Hypothalamus (tissue), 51 donors: ENCODE results near the gene KLF11.
A peak's percentile ranks its signal among the peaks of the same experiment; 100 is the strongest.
"Not testable (repeated sequence)": the region's sequence is repeated elsewhere in the genome, so short reads cannot be mapped to it uniquely, and the experiment has no call there.

Source experiments
- DNase-seq, 51 donors: peaks; one replicate each; lab custom pipeline; 2025; lab: John Stamatoyannopoulos, UW

KLF11 gene

GRCh38 chr2:10009271-10009810 is 34.0 kb upstream of the KLF11 start:
- no peak for DNase-seq

- DNase-seq = peak in 23 of 51 donors; percentile 9 to 62 (median 34)
Observed at GRCh38 chr2:10009811-10010781, 33.3 kb upstream of the KLF11 start.

DNA sequence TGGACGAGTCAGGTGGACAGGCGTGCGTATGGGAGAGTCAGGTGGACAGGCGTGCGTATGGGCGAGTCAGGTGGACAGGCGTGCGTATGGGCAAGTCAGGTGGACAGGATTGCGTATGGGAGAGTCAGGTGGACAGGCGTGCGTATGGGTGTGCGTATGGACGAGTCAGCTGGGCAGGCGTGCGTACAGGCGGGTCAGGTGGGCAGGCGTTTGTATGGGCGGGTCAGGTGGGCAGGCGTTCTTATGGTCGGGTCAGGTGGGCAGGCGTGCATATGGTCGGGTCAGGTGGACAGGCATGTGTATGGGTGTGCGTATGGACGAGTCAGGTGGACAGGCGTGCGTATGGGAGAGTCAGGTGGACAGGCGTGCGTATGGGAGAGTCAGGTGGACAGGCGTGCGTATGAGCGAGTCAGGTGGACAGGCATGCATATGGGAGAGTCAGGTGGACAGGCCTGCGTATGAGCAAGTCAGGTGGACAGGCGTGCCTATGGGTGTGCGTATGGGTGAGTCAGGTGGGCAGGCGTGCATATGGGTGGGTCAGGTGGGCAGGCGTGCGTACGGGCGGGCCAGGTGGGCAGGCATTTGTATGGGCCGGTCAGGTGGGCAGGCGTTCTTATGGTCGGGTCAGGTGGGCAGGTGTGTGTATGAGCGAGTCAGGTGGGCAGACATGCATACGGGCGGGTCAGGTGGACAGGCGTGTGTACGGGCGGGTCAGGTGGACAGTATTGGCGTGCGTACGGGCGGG is 32.3 kb upstream of the KLF11 start:
- DNase-seq = not testable (repeated sequence)

DNA sequence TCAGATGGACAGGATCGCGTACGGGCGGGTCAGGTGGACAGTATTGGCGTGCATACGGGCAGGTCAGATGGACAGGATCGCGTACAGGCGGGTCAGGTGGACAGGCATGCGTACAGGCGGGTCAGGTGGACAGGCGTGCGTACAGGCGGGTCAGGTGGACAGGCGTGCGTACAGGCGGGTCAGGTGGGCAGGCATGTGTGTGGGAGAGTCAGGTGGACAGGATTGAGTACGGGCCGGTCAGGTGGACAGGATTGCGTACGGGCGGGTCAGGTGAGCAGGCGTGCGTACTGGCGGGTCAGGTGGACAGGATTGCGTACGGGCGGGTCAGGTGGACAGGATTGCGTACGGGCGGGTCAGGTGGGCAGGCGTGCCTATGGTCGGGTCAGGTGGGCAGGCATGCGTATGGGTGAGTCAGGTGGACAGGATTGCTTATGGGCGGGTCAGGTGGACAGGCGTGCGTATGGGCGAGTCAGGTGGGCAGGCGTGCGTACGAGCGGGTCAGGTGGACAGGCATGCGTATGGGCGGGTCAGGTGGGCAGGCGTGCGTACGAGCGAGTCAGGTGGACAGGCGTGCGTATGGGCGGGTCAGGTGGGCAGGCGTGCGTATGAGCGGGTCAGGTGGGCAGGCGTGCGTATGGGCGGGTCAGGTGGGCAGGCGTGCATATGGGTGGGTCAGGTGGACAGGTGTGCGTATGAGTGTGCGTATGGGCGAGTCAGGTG is 31.6 kb upstream of the KLF11 start:
- DNase-seq = not testable (repeated sequence)

DNA sequence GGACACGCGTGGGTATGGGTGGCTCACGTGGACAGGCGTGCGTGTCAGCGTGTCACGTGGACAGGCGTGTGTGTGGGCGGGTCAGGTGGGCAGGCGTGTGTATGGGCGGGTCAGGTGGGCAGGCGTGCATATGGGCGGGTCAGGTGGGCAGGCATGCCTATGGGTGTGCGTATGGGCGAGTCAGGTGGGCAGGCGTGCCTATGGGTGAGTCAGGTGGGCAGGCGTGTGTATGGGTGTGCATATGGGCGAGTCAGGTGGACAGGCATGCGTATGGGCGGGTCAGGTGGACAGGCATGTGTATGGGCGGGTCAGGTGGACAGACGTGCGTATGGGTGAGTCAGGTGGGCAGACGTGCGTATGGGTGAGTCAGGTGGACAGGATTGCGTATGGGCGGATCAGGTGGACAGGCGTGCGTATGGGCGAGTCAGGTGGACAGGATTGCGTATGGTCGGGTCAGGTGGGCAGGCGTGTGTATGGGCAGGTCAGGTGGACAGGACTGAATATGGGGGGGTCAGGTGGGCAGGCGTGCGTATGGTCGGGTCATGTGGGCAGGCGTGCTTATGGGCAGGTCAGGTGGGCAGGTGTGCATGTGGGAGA is 30.9 kb upstream of the KLF11 start:
- DNase-seq = not testable (repeated sequence)

DNA sequence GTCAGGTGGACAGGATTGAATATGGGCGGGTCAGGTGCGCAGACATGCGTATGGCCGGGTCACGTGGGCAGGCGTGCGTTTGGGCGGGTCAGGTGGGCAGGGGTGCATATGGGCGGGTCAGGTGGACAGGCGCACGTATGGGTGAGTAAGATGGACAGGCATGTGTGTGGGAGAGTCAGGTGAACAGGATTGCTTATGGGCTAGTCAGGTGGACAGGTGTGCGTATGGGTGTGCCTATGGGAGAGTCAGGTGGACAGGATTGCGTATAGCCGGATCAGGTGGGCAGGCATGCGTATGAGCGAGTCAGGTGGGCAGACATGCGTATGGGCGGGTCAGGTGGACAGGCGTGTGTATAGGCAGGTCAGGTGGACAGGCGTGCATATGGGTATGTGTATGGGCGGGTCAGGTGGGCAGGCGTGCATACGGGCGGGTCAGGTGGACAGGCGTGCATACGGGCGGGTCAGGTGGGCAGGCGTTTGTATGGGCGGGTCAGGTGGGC is 30.3 kb upstream of the KLF11 start:
- no peak for DNase-seq

DNA sequence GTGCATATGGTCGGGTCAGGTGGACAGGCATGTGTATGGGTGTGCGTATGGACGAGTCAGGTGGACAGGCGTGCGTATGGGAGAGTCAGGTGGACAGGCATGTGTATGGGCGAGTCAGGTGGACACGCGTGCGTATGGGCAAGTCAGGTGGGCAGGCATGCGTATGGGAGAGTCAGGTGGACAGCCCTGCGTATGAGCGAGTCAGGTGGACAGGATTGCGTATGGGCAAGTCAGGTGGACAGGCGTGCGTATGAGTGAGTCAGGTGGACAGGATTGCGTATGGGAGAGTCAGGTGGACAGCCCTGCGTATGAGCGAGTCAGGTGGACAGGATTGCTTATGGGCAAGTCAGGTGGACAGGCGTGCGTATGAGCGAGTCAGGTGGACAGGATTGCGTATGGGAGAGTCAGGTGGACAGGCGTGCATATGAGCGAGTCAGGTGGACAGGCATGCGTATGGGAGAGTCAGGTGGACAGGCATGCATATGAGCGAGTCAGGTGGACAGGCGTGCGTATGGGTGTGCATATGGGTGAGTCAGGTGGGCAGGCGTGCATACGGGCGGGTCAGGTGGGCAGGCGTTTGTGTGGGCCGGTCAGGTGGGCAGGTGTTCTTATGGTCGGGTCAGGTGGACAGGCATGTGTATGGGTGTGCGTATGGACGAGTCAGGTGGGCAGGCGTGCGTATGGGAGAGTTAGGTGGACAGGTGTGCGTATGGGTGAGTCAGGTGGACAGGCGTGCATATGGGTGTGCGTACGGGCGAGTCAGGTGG is 29.5 kb upstream of the KLF11 start:
- DNase-seq = not testable (repeated sequence)

GRCh38 chr2:10014418-10015190 is 28.7 kb upstream of the KLF11 start:
- no peak for DNase-seq

GRCh38 chr2:10015376-10015989 is 27.9 kb upstream of the KLF11 start:
- not testable (repeated sequence) for DNase-seq

GRCh38 chr2:10016001-10016801 is 27.1 kb upstream of the KLF11 start:
- no peak for DNase-seq

GRCh38 chr2:10016802-10017258 is 26.5 kb upstream of the KLF11 start:
- no peak for DNase-seq

DNA sequence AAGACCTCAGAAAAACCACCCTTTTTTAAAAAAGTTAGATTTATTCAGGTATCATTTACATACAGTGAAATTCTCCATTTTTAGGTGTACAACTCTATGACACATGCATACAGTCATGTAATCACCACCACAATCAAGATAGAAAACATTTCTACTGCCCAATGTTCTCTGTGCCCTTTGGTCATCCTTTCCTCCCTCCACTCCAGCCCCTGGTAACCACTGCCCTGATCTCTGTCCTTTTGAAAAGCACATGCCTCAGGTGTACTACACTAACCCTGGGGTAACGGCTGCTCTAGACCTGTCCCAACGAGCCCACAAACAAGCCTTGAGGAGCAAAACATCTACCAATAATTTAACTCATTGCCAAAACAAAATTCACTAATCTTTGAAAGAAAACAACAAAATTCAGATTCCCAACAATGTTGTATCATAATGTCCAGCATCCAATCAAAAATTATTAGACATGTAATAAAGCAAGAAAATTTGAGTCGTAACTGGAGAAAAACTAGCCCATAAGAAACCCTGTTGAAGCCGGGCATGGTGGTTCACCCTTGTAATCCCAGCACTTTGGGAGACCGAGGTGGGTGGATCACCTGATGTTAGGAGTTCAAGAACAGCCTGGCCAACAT is 25.9 kb upstream of the KLF11 start:
- no peak for DNase-seq

GRCh38 chr2:10019174-10019573 is 24.2 kb upstream of the KLF11 start:
- DNase-seq = no peak

DNA sequence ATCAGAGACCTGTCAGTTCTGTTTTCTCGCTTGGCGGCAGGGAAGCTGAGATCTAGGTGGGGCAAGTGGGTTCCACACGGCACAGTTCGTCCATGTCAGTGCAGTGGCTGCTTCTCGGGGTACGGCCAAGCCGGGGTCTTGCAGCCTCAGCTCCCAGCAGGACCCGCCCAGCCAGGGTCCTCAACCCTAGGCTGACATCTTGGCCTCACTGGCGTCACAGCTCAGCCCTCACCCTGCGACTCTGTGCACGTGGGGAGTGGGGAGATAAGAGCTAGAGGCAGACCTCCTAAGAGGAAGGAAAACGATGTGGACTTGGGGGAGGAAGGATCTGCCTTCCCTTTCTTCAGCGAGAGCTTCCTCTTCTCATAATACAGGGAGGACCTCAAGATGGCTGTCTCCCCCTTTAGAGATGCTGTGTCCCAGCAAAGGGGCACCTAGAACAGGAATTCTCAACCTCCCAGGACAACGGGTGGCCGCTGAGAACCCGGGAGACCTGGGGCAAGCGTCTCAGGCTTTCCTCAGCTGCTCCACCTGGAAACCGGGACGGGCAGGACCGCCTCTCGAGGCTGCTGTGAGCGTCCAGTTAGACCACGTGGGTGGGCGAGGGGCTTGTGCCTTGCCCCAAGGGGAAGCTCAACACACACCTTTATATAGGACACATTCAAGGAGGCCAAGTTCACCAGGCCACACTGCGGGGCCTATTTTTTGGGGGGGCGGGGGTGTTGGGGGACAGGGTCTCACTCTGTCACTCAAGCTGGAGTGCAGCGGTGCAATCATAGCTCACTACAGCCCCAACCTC is 23.5 kb upstream of the KLF11 start:
- no peak for DNase-seq

DNA sequence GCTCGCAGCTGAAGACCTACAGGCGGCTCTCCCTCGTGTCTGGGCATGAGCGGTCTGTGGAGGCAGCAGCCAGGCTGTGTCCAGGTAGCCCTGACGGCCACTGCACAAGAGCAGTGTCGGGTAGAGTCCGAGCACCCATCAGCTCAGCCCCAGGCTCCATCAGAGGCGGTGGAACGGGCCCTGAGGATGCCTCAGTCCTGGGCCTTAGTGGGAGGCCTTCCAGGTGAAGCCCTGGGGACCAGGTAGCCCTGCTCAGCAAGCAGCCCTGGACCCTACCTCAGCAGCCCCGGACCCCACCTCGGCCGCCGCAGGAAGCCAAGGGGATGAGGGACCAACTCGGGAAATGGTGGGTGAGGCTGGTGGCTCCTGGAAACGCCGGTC is 21.3 kb upstream of the KLF11 start:
- no peak for DNase-seq

- no peak for DNase-seq
Observed at GRCh38 chr2:10022445-10022844, 20.9 kb upstream of the KLF11 start.
